Gastroesophageal sphincter (tissue), 4 donors: ENCODE results near the gene ACSL5. TPM values are rescaled to one million over a fixed set of nuclear protein-coding genes. Genes with fewer than 3 reads are reported as not detected.
"Not testable (repeated sequence)": the region's sequence is repeated elsewhere in the genome, so short reads cannot be mapped to it uniquely, and the experiment has no call there.

Source experiments
- ATAC-seq: fragments of 150-250 bp; one replicate; pipeline ENCODE4 v1.9.1; 2016; ENCODE audit warnings: mild to moderate bottlenecking, moderate library complexity
- H3K27ac ChIP-seq, 4 donors: fragments of 200-600 bp; sonication (generic) in 3 of 4; 1 replicate in 3 of 4; 2 replicates in 1 of 4; pipeline ENCODE4 v1.5.1; 2016 to 2019
- H3K27me3 ChIP-seq: fragments of 200-600 bp; sonication (generic); one replicate; pipeline ENCODE4 v1.5.1; 2019
- H3K36me3 ChIP-seq, 2 donors: fragments of 200-600 bp; sonication (generic); one replicate each; pipeline ENCODE4 v1.5.1; 2019; ENCODE audit warnings: control low read depth in 1 of 2
- H3K4me1 ChIP-seq, 3 donors: fragments of 200-600 bp; sonication (generic); 1 replicate in 2 of 3; 2 replicates in 1 of 3; pipeline ENCODE4 v1.5.1; 2016 to 2019; ENCODE audit warnings: control low read depth in 2 of 3
- H3K4me3 ChIP-seq, 2 donors: fragments of 200-600 bp; sonication (generic); one replicate each; pipeline ENCODE4 v1.5.1; 2019; ENCODE audit warnings: mild to moderate bottlenecking in 1 of 2, moderate library complexity in 1 of 2
- H3K9me3 ChIP-seq, 3 donors: fragments of 200-600 bp; sonication (generic); one replicate each; pipeline ENCODE4 v1.5.1; 2017 to 2019; ENCODE audit warnings: control low read depth in 2 of 3
- CTCF ChIP-seq, 4 experiments: fragments of 200-600 bp in 2 of 4; fragments of 450-650 bp in 2 of 4; sonication (generic) in 1 of 4; IDR thresholded peaks; one replicate each; pipeline ENCODE4 v1.5.1; 2017 to 2019; ENCODE audit warnings: antibody characterized with exemption in 4 of 4, mild to moderate bottlenecking in 2 of 4, moderate library complexity in 2 of 4
- EP300 ChIP-seq: sonication (generic); formaldehyde crosslinking; IDR thresholded peaks from one replicate; pipeline ENCODE4 v1.6.1; 2017; ENCODE audit warnings: antibody characterized with exemption, mild to moderate bottlenecking
- POLR2A ChIP-seq, 2 donors: fragments of 450-650 bp; IDR thresholded peaks; one replicate each; pipeline ENCODE4 v1.6.1; 2017; ENCODE audit warnings: antibody characterized with exemption in 2 of 2, mild to moderate bottlenecking in 2 of 2, moderate library complexity in 1 of 2
- POLR2AphosphoS5 ChIP-seq: sonication (generic); formaldehyde crosslinking; IDR thresholded peaks from one replicate; pipeline ENCODE4 v1.6.1; 2017; ENCODE audit warnings: antibody characterized with exemption
- WGBS, 2 donors: methylation state at CpG; one replicate each; pipeline ENCODE4 v1.1.5; 2018; ENCODE audit warnings: low coverage in 1 of 2; 5-methylcytosine and 5-hydroxymethylcytosine counted together
- total RNA-seq, 4 donors: library from RNA; depleted of rRNA; stranded (reverse); fragments of >200 nt; gene quantifications; one replicate each; pipeline ENCODE4 v1.1.0, GENCODE V29; 2016

Gene ACSL5
- total RNA-seq, 4 donors from 2014 or later = 2.0 to 14.6 (median 9.8) TPM

GRCh38 chr10:112383325-112383724 is 9.4 kb downstream of the ACSL5 start:
- WGBS, 2 donors = 43% methylated on average over 3 of the region's 3 CpGs; no CpG with 5 or more reads in 1 of the 2 donors
- no peaks in the 10 kb centered on the region for H3K4me1 ChIP-seq
- H3K36me3 ChIP-seq = no peaks in the 10 kb centered on the region
- no peak overlapping the region for H3K27ac ChIP-seq
- peak; percentile 46 for ATAC-seq
- no peaks in the 10 kb centered on the region for H3K9me3 ChIP-seq
- peaks cover 6% of the 10 kb centered on the region for H3K27me3 ChIP-seq
- TF ChIP-seq POLR2AphosphoS5 (no peak), EP300 (no peak), POLR2A (IDR thresholded peaks at IDR 0.05) (no peak), CTCF (IDR thresholded peaks at IDR 0.05) (no peak)
- H3K4me3 ChIP-seq = no peak overlapping the region

GRCh38 chr10:112384141-112384540 is 10.2 kb downstream of the ACSL5 start:
- Histone ChIP-seq H3K36me3 (no peaks in the 10 kb centered on the region), H3K9me3 (no peaks in the 10 kb centered on the region), H3K4me3 (no peak overlapping the region), H3K4me1 (no peaks in the 10 kb centered on the region), H3K27ac (no peak overlapping the region), H3K27me3 (peaks cover 9% of the 10 kb centered on the region)
- ATAC-seq = no peak
- TF ChIP-seq POLR2A (IDR thresholded peaks at IDR 0.05) (no peak), POLR2AphosphoS5 (no peak), EP300 (no peak), CTCF (IDR thresholded peaks at IDR 0.05) (no peak)
- WGBS, 2 donors = 56 to 83% methylated on average over 2 of the region's 2 CpGs

GRCh38 chr10:112385201-112385600 is 11.3 kb downstream of the ACSL5 start:
- WGBS, 2 donors = 56 to 69% methylated on average over 4 of the region's 4 CpGs
- Histone ChIP-seq H3K27ac (no peak overlapping the region), H3K4me3 (no peak overlapping the region), H3K36me3 (no peaks in the 10 kb centered on the region), H3K4me1 (no peaks in the 10 kb centered on the region), H3K27me3 (peaks cover 11% of the 10 kb centered on the region), H3K9me3 (no peaks in the 10 kb centered on the region)
- TF ChIP-seq POLR2AphosphoS5 = no peak
- TF ChIP-seq CTCF (IDR thresholded peaks at IDR 0.05) = no peak
- no peak for TF ChIP-seq POLR2A (IDR thresholded peaks at IDR 0.05)
- no peak for TF ChIP-seq EP300
- no peak for ATAC-seq

- ATAC-seq, H3K4me1 ChIP-seq, H3K9me3 ChIP-seq, H3K36me3 ChIP-seq, H3K27ac ChIP-seq, H3K4me3 ChIP-seq: not testable (repeated sequence)
- H3K27me3 ChIP-seq = peaks cover 11% of the 10 kb centered on the region
- 59 to 92% methylated on average over 2 to 4 of the region's 7 CpGs for WGBS, 2 donors
Measured at GRCh38 chr10:112388056-112388455, 14.1 kb downstream of the ACSL5 start.

GRCh38 chr10:112388548-112388947 is 14.6 kb downstream of the ACSL5 start:
- no peak overlapping the region for H3K4me3 ChIP-seq
- TF ChIP-seq EP300 (no peak), CTCF (IDR thresholded peaks at IDR 0.05) (no peak), POLR2A (IDR thresholded peaks at IDR 0.05) (no peak), POLR2AphosphoS5 (no peak)
- WGBS, 2 donors = 31 to 69% methylated on average over 2 of the region's 2 CpGs
- peak overlapping the region in 1 of 4 donors; percentile 36 for H3K27ac ChIP-seq
- H3K27me3 ChIP-seq = peaks cover 11% of the 10 kb centered on the region
- H3K4me1 ChIP-seq = no peaks in the 10 kb centered on the region
- no peaks in the 10 kb centered on the region for H3K9me3 ChIP-seq
- H3K36me3 ChIP-seq = no peaks in the 10 kb centered on the region
- no peak for ATAC-seq
